ENCODE results near the gene CDK1. TPM values are rescaled to one million over a fixed set of nuclear protein-coding genes. Genes with fewer than 3 reads are reported as not detected.
"Not testable (repeated sequence)": the region's sequence is repeated elsewhere in the genome, so short reads cannot be mapped to it uniquely, and the experiment has no call there.

The CDK1 gene
- polyA plus RNA-seq, 3 donors: 0.38 to 2.0 (median 1.7) TPM

- no peak overlapping the region for H3K27ac ChIP-seq (ENCODE audit: low read depth, low read length)
Measured at GRCh38 chr10:60834401-60834800, 56.1 kb downstream of the CDK1 start.

- WGBS, 3 donors: 67 to 87% (median 87%) methylated on average over 2 of the region's 2 CpGs
- H3K27ac ChIP-seq (ENCODE audit: low read depth, low read length): no peak overlapping the region
Measured at GRCh38 chr10:60835049-60835448, 56.8 kb downstream of the CDK1 start.

GRCh38 chr10:60841227-60841626, 62.9 kb downstream of the CDK1 start:
- H3K27ac ChIP-seq (ENCODE audit: low read depth, low read length): not testable (repeated sequence)
- WGBS, 3 donors: 96 to 99% (median 96%) methylated on average over 10 of the region's 10 CpGs

- H3K27ac ChIP-seq (ENCODE audit: low read depth, low read length): no peak overlapping the region
- WGBS, 3 donors: 70 to 96% (median 85%) methylated on average over 1 of the region's 1 CpG
Measured at GRCh38 chr10:60842694-60843093, 64.4 kb downstream of the CDK1 start.

Other genes with a start within 250 kb of the CDK1 start
- gene RHOBTB1, start 165.7 kb downstream of the CDK1 start, polyA plus RNA-seq: 1 to 10 TPM; 3.5 to 8.4 (median 8.2) TPM

Measured in adipose tissue (tissue), 3 donors.